ENCODE results near the gene PRDM2.

The PRDM2 gene

GRCh38 chr1:13818926-13819325 lies 118.9 kb downstream of the PRDM2 start:
- no peak for DNase-seq

GRCh38 chr1:13819642-13820041 lies 119.7 kb downstream of the PRDM2 start:
- DNase-seq, result no peak

GRCh38 chr1:13820055-13820454 lies 120.1 kb downstream of the PRDM2 start:
- no peak for DNase-seq

- DNase-seq, result no peak
Measured at GRCh38 chr1:13820456-13820855, 120.5 kb downstream of the PRDM2 start.

- DNase-seq, result no peak
Measured at GRCh38 chr1:13823126-13823880, 123.3 kb downstream of the PRDM2 start.

- DNase-seq, result no peak
Measured at GRCh38 chr1:13823936-13824335, 123.9 kb downstream of the PRDM2 start.

GRCh38 chr1:13824626-13825025 lies 124.6 kb downstream of the PRDM2 start:
- DNase-seq, result no peak

GRCh38 chr1:13825033-13825432 lies 125.0 kb downstream of the PRDM2 start:
- no peak for DNase-seq

GRCh38 chr1:13826009-13826408 lies 126.0 kb downstream of the PRDM2 start:
- no peak for DNase-seq

GRCh38 chr1:13826591-13826990 lies 126.6 kb downstream of the PRDM2 start:
- DNase-seq, result no peak

GRCh38 chr1:13828454-13829151 lies 128.6 kb downstream of the PRDM2 start:
- no peak for DNase-seq

- no peak for DNase-seq
Measured at GRCh38 chr1:13829152-13829769, 129.3 kb downstream of the PRDM2 start.

- no peak for DNase-seq
Measured at GRCh38 chr1:13830170-13830569, 130.2 kb downstream of the PRDM2 start.

- no peak for DNase-seq
Measured at GRCh38 chr1:13830616-13831280, 130.8 kb downstream of the PRDM2 start.

- DNase-seq, result no peak
Measured at GRCh38 chr1:13832100-13832499, 132.1 kb downstream of the PRDM2 start.

- no peak for DNase-seq
Measured at GRCh38 chr1:13832536-13832935, 132.5 kb downstream of the PRDM2 start.

- DNase-seq, result no peak
Measured at GRCh38 chr1:13836136-13836535, 136.1 kb downstream of the PRDM2 start.

- no peak for DNase-seq
Measured at GRCh38 chr1:13836631-13837030, 136.6 kb downstream of the PRDM2 start.

- DNase-seq, result no peak
Measured at GRCh38 chr1:13838236-13838635, 138.2 kb downstream of the PRDM2 start.

GRCh38 chr1:13842497-13842896 lies 142.5 kb downstream of the PRDM2 start:
- no peak for DNase-seq

GRCh38 chr1:13851726-13852125 lies 151.7 kb downstream of the PRDM2 start:
- DNase-seq, result no peak

GRCh38 chr1:13855554-13855953 lies 155.6 kb downstream of the PRDM2 start:
- no peak for DNase-seq

GRCh38 chr1:13860031-13860430 lies 160.0 kb downstream of the PRDM2 start:
- DNase-seq, result no peak

- no peak for DNase-seq
Measured at GRCh38 chr1:13864760-13865159, 164.8 kb downstream of the PRDM2 start.
